Omental fat pad (tissue), 4 donors: ENCODE data around the gene PYDC2. TPM values are rescaled to one million over a fixed set of nuclear protein-coding genes. Genes with fewer than 3 reads are reported as not detected.

Experiments
- ATAC-seq: fragments of 150-250 bp; one replicate; pipeline ENCODE4 v1.9.1; 2016; ENCODE audit warnings: mild to moderate bottlenecking, moderate library complexity; ENCODE audit not compliant: low FRiP score
- DNase-seq: peaks from one replicate; pipeline ENCODE4 v3.0.0-alpha.2; 2019; ENCODE audit warnings: low spot score
- CTCF ChIP-seq, 3 donors: fragments of 450-650 bp; IDR thresholded peaks; one replicate each; pipeline ENCODE4 v1.5.1; 2016 to 2017; ENCODE audit warnings: antibody characterized with exemption in 3 of 3, mild to moderate bottlenecking in 3 of 3, moderate library complexity in 2 of 3
- total RNA-seq, 4 donors: library from RNA; depleted of rRNA; stranded (reverse); fragments of >200 nt; gene quantifications; one replicate each; pipeline ENCODE4 v1.1.0, GENCODE V29; 2016

Gene PYDC2
- total RNA-seq, 4 donors from 2014 or later = not detected

- no peak for TF ChIP-seq CTCF (IDR thresholded peaks at IDR 0.05)
- DNase-seq (no peak), ATAC-seq (no peak)
Measured at GRCh38 chr3:191434024-191434423, 26.9 kb upstream of the PYDC2 start.

GRCh38 chr3:191435981-191436380 lies 25.0 kb upstream of the PYDC2 start:
- DNase-seq (no peak), ATAC-seq (no peak)
- no peak for TF ChIP-seq CTCF (IDR thresholded peaks at IDR 0.05)

- TF ChIP-seq CTCF (IDR thresholded peaks at IDR 0.05) = no peak
- DNase-seq (no peak), ATAC-seq (no peak)
Measured at GRCh38 chr3:191438150-191438814, 22.7 kb upstream of the PYDC2 start.

GRCh38 chr3:191440532-191440931 lies 20.4 kb upstream of the PYDC2 start:
- ATAC-seq = no peak
- DNase-seq = no peak
- TF ChIP-seq CTCF (IDR thresholded peaks at IDR 0.05) = no peak

GRCh38 chr3:191441687-191442086 lies 19.3 kb upstream of the PYDC2 start:
- DNase-seq (no peak), ATAC-seq (no peak)
- no peak for TF ChIP-seq CTCF (IDR thresholded peaks at IDR 0.05)

- no peak for TF ChIP-seq CTCF (IDR thresholded peaks at IDR 0.05)
- no peak for DNase-seq
- no peak for ATAC-seq
Measured at GRCh38 chr3:191444569-191444968, 16.4 kb upstream of the PYDC2 start.

GRCh38 chr3:191449256-191449655 lies 11.7 kb upstream of the PYDC2 start:
- no peak for TF ChIP-seq CTCF (IDR thresholded peaks at IDR 0.05)
- no peak for DNase-seq
- no peak for ATAC-seq
